HPDE6-E6E7 (cell line): Measurements from ENCODE around the gene TMEM100.

ENCODE experiments used
- DNase-seq: peaks from one replicate; pipeline ENCODE4 v3.0.0; 2011; ENCODE audit warnings: missing footprints; ENCODE audit errors: extremely low spot score

The TMEM100 gene

DNA sequence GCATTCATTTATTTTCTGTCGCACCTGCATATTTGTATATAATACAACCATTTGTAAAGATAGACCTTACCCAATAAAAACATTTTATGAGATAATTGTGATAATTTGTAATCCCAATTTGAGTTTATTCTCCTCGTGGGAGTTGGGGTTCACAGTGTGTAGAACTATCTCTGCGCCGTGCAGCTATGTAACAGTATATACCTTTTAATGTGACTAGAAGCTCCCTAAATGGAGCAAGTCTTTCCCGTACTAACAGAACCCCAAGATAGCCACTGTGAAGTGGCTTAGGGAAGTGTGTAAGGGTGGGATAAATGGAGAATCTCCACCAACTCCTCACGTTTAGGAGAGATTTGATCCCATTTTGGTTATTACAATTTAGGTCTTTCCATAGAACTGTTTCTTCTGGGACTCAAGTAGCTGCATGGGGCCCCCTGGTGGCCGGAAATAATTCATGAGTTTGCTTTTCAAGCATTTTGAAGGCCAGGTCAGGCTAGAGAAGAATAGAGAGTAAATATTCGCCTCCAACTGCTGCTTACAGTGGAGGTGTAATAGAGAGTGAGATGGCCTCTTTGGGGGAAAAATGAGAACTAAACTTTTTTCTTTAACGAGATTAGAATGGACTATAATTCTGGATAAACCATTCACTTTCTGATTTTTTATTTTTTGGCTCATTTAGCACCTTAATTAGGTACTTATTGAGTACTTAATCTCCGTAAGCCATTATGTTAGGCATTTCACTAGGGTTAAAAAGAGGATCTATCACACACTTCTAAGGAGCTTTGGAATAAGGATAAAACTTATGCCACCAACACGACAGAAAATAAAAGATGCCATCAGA, 4.5 kb downstream of the TMEM100 start:
- DNase-seq: peak; percentile 22

DNA sequence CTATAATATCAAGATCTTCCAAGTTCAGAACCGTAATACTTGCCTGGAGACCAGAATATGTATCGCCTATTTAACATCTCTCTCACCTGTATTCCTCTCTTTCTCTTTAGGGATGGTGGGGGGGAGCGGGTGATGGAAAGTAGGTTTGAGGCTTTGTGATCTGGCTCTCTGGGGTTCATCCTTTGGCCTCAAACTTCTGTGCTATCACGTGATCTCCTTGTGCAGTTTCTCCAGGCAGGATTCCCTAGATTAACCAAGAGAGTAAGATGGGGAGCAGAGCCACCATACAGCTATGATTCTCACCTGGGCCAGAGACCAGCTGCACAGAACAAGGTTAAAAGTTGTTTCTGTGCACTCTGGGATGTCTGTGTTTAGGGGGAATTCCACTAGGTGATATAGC, 5.2 kb downstream of the TMEM100 start:
- no peak for DNase-seq

DNA sequence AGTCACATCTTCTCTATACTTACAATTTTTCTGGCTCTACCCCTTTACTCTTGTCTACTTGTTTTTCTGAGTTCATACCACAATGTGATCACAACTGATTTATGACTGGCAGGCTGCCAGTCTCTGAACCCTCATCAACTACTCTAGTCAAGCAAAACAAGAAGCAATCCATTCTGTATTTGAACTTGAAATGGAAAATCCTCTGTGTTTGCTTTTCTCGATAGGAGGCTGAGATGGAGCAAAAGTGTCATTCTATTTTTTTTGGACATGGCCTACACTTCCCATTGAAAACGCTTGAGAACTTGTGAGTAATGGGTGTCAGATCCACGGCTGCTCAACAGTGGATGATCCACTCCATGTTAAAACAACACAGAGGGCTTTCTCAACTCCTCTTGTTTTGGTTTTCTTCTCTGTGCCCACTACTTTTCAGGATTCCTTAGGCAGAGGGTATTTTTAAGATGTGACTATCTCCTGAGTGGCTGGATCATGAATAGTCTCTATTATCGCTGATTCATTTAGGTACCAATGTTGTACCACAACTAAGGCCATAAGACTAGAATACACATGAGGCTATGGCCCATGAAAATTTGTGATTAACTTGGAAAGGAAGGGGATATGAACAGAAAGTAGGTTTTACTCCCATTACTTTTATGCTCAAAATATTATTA, 11.7 kb downstream of the TMEM100 start:
- no peak for DNase-seq

DNA sequence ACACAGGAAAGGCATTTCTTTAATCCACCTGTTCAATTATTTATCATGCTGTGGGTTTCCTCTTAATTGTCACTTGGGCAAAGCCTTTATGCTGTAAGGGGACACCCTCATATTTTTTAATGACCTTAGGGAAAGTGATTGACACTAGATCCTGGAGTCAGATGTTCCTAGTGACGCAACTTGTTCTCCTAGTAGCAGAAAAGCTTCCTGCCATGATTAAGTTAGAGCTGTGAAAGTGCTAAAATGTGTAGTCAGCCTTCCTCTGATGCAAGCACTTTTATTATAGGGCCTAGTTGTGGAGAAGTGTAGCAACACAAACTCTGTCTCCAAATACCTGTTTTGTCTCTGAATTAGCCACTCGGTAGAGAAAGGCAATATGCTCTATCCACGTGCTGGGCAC, 12.3 kb downstream of the TMEM100 start:
- no peak for DNase-seq

DNA sequence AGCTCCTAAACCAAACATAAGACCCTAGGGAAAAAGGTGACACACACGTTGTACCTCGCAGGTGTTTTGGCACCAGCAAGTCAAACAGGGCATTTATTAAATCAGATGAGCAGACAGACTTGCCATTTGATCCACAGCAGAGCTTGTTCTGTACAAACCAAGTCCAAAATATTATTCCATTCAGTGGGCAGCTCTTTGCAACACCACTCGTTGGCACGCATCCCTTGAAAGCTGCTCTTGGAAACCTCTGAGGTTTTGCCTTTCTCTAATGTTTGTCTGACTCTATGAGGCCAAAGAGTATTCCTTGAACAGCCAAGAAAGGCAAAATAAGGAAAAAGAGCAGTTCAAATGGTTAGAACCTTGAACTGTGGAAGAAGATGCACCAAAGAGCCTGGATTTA, 12.7 kb downstream of the TMEM100 start:
- DNase-seq: no peak

DNA sequence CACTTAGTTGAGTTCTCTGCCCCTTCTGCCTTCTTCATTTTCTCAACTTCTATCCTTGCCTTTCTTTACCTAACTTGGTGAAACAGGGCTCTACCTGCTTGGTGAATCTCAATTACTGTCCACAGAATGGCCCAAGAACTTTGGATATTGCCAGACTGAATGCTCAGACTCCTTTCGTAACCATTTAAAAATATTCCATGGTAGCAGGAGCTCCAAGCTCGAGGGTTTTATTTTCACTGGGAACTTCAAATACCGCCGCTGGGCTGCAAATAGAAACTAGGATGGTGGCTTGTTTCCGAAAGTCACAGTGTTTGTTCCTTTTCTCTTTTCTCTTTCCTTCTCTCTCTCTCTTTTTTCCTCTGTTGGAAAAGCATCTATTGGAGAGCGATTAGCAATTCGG, 13.2 kb downstream of the TMEM100 start:
- DNase-seq: no peak

DNA sequence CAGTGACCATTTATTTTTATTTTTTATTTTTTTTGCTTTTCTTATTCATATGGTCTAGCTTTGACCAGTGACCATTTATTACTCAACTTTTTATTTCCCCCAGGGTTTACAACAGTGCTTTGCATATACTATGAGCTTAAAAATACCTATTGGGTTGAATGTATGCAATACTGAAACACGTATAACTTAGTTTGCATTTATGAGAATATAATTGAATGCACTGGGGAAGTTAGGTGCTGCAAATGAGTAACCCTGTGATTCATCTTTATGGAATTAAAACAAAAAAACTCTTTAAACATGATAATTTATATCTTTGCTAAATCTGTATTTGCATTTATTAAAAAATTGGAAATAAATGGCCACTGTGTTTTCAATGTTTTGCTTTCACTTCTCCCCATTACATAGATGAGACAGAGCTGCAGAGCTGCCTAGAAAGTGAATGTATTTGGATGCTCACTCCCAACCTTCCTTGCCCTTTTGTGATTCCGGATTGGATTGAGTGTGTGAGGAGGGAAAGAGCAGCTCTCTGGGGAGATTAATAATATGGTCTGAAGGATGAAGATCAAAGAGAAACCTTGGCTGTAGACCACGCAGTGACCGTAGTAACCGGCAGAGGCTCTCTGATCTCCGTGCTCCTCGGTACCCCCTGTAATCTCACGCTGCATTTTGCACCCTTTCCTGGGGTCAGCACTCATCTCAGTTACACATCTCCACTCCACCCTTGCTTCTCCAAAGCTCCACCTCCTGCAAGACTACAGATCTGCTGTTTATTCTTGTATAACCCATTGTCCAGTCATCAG, 14.3 kb downstream of the TMEM100 start:
- no peak for DNase-seq

DNA sequence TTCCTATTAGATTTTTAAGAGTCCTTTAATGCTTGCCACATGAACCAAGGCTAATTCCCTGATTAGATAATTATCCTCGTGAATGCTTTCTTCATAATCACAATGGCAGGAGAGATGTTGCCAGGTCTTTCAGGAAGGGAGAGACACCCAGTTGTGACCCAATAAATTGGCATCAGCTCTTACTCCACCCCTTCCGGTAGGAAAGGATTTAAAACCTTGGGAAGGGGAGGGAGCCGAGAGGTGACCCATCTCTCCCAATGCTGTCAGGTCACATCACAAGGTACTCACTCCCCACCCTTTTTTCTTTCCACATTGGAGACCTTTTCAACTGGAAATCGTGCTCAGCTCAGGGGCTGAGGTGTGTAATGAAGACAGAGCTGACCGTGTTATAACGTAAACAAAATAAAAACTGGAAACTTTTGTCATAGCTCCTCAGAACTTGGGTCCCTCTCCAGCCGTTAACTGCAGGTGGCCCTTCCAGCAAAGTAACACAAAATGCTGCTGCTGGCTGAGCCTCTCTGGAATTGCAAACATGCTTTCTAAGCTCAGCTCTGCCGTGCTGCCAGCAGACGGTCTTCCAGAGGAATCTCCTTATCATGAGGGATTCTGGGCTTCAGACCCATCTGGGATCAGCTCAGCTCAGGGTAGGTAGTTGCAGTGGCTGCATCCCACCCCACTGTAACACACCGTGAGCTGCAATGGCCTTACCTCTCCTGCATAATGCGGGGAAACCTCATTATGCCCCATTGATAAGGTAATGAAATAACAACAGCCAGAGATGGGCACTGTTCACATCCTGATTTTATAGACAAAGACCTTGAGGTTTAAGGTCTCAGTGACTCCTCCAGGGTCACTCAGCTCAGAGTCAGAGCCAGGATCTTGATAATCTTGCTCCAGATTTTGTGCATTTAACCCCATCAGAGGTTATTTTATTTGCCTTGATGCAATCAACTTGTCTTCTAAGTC, 15.6 kb downstream of the TMEM100 start:
- no peak for DNase-seq

DNA sequence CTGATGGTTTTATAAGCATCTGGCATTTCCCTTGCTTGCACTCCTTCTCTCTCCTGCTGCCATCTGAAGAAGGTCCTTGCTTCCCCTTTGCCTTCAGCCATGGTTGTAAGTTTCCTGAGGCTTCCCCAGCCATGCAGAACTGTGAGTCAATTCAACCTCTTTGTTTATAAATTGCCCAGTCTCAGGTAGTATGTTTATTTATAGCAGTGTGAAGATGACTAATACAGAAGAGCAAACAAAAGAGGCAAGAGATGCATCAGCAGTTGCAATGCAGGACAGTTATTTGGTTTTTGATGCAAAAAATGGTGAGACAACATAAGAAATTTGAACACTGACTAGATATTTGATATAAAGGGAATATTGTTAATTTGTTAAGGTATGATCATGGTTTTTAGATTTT, 16.8 kb downstream of the TMEM100 start:
- DNase-seq: peak; percentile 19

DNA sequence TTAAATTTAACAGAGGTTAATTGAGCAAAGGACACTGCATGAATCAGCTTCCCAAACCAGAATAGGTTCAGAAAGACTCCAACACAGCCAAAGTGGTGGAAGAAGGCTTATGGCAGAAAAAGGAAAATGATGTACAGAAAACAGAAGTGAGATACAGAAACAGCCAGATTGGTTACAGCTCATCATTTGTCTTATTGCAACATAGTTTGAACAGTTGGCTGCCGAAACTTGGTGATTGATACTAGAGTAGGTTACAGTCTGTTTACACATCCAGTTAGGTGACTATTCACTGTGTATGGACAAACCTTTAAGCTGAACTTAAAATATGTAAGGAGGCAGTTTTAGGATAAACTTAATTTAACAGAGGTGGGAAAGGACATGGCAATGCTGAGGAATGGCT, 18.3 kb downstream of the TMEM100 start:
- DNase-seq: no peak

DNA sequence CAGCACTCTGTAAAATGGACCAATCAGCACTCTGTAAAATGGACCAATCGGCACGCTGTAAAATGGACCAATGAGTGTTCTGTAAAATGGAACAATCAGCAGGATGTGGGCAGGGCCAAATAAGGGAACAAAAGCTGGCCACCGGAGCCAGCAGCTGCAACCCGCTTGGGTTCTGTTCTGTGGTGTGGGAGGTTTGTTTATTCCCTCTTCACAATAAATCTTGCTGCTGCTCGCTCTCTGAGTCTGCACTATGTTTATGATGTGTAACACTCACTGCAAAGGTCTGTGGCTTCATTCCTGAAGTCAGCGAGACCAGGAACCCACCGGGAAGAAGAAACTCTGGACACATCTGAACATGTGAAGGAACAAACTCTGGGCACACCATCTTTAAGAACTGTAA, 20.5 kb downstream of the TMEM100 start:
- DNase-seq: no peak

DNA sequence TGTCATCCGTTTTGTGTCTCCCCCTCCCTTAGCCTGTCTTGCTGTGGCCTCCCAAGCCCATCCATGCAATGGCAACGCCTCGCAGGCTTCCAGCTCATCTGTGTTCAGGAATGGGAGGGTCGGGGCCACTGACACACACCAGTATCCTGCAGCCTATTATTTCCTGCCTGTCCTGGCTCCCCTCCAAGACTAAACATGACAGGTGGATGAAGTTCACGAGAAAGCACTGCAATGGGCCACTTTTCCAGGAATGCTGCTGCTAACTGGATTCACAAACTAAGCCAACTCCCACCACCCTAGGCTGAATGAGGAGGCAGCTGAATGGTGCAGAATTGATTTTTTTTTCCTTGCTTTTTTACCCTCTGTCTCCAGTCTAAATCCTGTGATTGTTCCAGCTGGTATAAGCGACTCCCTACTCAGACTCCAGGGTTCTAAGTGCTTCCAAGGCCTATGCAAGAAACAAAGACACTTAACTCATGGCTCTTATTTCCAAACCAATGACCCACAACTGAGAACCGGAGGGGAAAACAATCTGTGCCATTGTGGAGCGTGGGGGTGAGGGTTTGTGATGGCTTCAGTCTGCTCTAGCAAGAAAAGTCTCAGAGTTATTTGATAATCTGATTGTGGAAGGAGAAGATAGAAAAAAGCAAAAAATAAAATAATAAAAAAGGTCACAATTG, 23.3 kb downstream of the TMEM100 start:
- DNase-seq: no peak

DNA sequence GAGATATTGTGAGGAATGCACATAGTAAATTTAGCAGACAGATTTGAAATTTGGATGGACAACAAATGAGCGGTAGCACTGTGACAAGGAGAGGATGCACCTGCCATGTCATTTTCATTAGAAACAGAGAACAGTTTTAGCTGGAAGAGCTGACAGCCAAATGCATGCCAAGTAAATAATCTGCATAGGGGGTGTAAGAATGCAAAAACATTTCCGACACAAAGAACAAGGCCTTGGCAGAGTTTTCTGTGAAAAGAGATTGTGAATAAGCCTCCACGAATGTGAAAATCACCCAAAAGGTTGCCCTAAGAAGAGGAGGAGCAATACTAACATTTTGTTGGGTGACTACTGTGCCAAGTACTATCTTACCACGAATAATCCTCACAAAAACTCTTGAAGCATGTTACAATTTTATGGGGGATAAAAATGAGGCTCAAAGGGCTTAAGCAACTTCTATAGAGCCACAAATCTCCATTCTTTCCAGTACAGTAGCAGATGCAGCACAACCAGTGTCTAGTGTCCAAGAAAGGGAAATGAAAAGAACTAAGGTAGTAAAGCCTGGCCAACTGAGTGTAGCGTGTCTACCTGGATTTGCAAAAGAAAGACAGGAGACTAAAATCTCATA, 28.3 kb downstream of the TMEM100 start:
- DNase-seq: no peak

DNA sequence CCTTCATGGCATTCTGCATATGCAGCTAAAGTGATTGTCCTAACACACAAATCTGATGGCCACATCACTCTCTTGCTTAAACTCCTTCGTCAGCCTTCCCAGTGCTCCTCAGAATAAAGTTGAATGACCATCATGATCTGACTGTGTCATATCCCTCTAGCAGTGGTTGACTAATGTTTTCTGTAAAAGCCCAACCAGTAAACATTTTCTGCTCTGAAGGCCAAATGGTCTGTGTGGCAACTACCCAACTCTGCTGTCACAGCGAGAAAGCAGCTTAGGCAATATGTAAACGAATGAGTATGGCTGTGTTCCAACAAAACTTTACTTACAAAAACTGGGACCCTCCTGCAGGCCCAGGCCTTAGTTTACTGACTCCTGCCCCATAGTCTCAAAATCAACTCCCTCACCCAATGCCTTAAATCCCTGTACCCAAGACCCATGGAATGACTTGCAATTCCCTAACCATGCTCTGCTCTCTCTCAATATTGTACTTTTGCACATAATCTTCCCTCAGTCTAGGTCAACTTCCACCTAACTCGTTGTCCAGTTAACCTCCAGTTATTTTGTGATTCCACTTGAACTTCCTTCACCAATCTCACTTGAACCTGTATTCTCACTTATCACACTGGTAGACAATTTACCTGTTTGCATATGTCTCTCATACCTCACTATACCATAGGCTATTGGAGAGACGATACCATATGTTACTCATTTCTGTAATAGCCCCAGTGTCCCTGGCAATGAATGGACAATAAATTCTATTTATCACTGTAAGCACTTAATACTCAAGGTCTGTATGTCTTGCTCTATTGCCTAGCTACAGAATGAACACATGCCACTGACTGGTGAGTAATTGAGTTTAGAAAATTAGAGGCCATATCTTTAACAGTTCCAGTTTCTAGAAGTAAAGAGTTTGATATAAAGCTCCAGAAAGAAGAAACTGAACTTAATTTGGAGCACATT, 29.1 kb downstream of the TMEM100 start:
- no peak for DNase-seq

DNA sequence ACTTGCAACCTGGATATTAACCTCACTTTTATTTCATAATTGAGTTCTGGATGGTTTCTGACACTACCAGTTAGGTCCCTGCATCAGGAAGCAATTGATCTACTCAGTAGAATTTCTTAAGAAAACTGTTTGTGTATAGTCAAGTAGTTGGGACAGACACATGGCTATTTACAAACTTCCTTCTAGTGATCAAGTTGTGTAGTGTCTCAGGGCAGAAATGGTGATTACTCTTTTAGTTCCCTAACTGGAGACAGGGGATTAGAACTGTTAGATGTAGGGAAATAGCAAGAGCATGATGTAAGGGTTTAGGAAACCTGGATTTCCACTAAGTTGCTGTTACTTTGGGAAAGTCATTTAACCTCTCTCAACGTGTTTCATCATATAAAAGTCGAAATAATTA, 30.4 kb downstream of the TMEM100 start:
- no peak for DNase-seq

DNA sequence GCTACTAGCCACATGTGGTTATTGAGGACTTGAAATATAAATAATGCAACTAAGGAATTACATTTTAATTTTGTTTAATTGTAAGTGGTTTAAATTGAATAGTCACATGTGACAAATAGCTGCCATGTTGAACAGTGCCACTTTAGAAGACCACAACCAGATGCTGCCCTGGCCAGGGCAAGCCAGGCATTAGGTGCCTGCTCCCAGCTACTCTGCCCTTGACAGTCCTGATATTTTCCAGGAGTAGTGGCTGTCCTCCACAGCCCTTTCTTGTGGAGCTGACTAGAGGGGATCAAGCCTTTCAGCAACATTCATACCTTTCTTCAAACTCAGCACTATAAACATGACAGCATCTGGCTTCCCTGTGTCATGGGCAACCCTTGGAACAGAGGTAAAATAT, 31.0 kb downstream of the TMEM100 start:
- no peak for DNase-seq

DNA sequence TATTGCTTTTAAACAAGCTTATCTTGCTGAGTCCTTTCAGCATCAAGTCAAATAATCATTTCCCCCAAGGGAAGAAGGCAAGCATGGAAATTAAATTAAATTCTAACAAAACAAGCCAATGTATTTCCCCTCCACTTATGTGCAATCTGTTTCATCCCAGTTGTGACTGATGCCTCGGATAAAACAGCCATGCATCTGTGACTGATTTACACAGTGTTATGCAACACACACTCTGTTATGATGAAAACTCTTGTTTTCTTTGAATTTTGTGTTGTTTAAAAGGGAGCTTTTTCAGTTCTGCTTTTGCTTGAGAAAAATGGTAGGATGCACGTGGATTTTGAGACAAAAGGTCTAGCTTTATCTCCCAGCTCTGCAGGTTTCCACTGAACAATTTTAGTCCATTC, 32.6 kb downstream of the TMEM100 start:
- no peak for DNase-seq

DNA sequence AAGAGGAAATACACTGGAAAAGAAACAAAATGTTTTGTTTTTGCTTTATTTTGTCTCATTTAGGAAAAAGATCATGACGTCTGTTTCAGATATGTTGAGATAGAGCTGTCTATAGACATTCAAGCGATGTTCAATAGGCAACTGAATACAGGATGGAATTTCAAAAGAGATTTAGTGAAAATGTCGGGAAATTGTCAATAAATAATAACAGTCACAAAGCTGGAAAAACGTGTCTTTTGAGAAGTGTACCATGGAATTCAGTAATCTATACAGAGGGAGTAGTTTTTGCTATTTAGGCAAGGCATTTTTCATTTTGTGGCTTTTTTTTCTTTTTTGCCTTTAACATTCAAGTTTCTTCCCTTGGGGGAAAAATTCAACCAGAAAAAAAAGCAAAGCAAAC, 33.0 kb downstream of the TMEM100 start:
- DNase-seq: no peak

DNA sequence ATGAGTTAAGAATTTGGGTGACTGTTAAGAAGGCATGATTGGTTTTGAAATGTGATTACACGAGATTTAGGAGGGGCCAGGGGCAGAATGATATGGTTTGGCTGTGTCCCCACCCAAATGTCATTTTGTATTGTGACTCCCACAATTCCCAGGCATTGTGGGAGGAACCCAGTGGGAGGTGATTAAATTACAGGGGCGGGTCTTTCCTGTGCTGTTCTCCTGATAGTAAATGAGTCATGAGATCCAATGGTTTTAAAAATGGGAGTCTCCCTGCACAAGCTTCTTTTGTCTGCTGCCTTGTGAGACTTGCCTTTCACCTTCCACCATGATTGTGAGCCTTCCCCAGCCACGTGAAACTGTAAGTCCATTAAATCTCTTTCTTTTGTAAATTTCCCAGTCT, 34.6 kb downstream of the TMEM100 start:
- DNase-seq: no peak
